LNCAP (cell line): ENCODE data around the gene KCNG1.

Experiments
- CTCF ChIP-seq: fragments of 450-650 bp; IDR thresholded peaks from 2 replicates; pipeline ENCODE4 v1.5.1; 2017; ENCODE audit warnings: mild to moderate bottlenecking

The KCNG1 gene

GRCh38 chr20:51060301-51060700 lies 37.4 kb upstream of the KCNG1 start:
- no peak for TF ChIP-seq CTCF

GRCh38 chr20:51059862-51060261 lies 37.0 kb upstream of the KCNG1 start:
- no peak for TF ChIP-seq CTCF

GRCh38 chr20:51058017-51058416 lies 35.1 kb upstream of the KCNG1 start:
- no peak for TF ChIP-seq CTCF

- no peak for TF ChIP-seq CTCF
These were observed 31.3 kb upstream of the KCNG1 start for GRCh38 chr20:51054233-51054632.

GRCh38 chr20:51050531-51051075 lies 27.7 kb upstream of the KCNG1 start:
- TF ChIP-seq CTCF, result no peak

- no peak for TF ChIP-seq CTCF
These were observed 23.4 kb upstream of the KCNG1 start for GRCh38 chr20:51046021-51046985.

GRCh38 chr20:51044796-51045195 lies 21.9 kb upstream of the KCNG1 start:
- TF ChIP-seq CTCF, result no peak
